Renal cortex interstitium (tissue), 15 donors: ENCODE measurements around the gene TNPO2. TPM values are rescaled to one million over a fixed set of nuclear protein-coding genes. Genes with fewer than 3 reads are reported as not detected.

Experiments used
- DNase-seq, 11 donors: peaks; one replicate each; pipeline ENCODE4 v3.0.0-alpha.2; 2013; ENCODE audit warnings: low read depth in 9 of 11, low spot score in 4 of 11; ENCODE audit errors: extremely low read depth in 1 of 11
- long read RNA-seq, 16 experiments: transcript quantifications; one replicate each; lab custom pipeline, GENCODE V29; 2026
- polyA plus RNA-seq, 3 donors: library from polyadenylated mRNA; unstranded; fragments of 120-200 nt; gene quantifications; one replicate each; pipeline ENCODE4 v1.2.1, GENCODE V29; 2013; ENCODE audit not compliant: insufficient read length in 3 of 3

Gene TNPO2
- 10 to 100 TPM; 66.7 to 81.9 (median 79.3) TPM for polyA plus RNA-seq
- long read RNA-seq, donor 1 = 0 reads
- long read RNA-seq, donor 2, partial matches to known transcripts = 0 of 1 reads
- long read RNA-seq, donor 2, other reads (novel, unspliced or antisense) = 0 of 1 reads
- long read RNA-seq, donor 3 = 0 reads
- long read RNA-seq, donor 4, full-length matches to known transcripts = 1 of 6 reads
- long read RNA-seq, donor 4, partial matches to known transcripts = 5 of 6 reads
- long read RNA-seq, donor 4, other reads (novel, unspliced or antisense) = 0 of 6 reads
- long read RNA-seq, donor 5 = 0 reads
- long read RNA-seq, donor 6, partial matches to known transcripts = 7 of 8 reads
- long read RNA-seq, donor 6, other reads (novel, unspliced or antisense) = 0 of 8 reads
- long read RNA-seq, donor 7 = 0 reads
- long read RNA-seq, donor 8 = 0 reads
- long read RNA-seq, donor 9, partial matches to known transcripts = 5 of 6 reads
- long read RNA-seq, donor 9, other reads (novel, unspliced or antisense) = 0 of 6 reads
- long read RNA-seq, donor 10 = 0 reads
- long read RNA-seq, donor 11, full-length matches to known transcripts = 1 of 8 reads
- long read RNA-seq, donor 11, partial matches to known transcripts = 7 of 8 reads
- long read RNA-seq, donor 11, other reads (novel, unspliced or antisense) = 0 of 8 reads
- long read RNA-seq, donor 12 = 0 reads
- long read RNA-seq, donor 13 = 0 reads
- long read RNA-seq, donor 14 = 0 reads
- long read RNA-seq, donor 15 = 0 reads
- long read RNA-seq, donor 16, full-length matches to known transcripts = 4 of 58 reads
- long read RNA-seq, donor 16, partial matches to known transcripts = 54 of 58 reads
- long read RNA-seq, donor 16, other reads (novel, unspliced or antisense) = 0 of 58 reads

DNA sequence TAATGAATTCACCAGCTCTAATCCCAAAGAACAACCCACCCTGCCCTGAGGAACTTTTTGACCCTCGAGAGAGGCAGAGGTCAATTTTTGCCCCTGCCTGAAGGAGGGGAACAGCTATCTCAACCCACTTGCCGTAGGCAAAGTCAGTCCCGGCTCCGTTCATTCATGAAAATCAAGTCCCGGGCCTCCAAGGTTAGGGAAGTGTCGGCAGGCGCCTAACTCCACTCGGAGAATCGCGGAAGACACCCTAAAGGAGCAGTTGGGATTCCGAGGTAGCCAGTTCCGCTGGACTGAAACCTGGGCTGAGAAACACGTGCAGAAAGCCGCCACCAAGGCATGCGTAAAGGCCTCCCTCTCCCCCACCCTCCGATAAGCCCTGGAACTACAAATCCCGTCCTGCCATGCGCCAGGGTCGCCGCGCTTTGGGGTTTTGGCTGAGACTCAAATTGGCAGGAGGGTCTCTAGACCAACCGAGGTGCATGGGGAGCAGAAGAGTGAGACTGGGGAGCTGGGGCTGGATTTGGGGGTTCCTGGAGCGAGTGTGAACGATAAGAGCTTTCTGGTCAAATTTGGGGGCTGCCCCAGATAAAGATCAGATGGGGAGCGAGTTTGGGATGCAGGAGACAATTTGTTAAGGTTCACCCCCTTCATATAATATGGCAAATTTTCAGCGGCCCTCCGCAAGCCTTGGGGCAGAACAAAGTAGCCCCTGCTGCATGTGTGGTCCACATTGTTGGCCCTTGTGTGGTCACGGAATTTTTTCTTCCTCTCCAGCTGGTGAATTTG, at the start of gene TNPO2:
Gene TNPO2, minus strand, starts transcription at position 292 of the 786 bp plus-strand sequence. CDS start 2,955 bp downstream, outside the sequence.
- DNase-seq = peak in 3 of 11 donors; percentile 53 to 66 (median 63)

DNA sequence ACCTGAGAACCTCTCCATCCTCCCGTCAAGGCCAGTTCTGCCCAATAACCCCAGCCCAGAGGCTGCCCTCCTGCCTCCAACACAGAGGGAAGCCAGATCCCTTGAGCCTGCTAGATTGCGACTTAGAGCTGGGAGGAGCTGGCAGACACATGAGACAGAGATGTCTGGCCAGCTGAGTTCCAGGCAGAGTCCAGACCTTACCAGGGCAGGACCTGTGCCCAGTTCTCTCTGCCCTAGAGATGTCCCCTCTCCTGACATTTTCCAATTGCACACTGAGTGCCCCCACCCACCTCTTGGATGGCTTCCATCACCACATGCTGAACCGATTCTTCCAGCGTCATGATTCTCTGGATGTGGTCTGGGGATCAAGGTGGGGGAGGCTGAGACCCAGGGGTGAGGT, 48.6 kb upstream of the TNPO2 start:
- no peak for DNase-seq

DNA sequence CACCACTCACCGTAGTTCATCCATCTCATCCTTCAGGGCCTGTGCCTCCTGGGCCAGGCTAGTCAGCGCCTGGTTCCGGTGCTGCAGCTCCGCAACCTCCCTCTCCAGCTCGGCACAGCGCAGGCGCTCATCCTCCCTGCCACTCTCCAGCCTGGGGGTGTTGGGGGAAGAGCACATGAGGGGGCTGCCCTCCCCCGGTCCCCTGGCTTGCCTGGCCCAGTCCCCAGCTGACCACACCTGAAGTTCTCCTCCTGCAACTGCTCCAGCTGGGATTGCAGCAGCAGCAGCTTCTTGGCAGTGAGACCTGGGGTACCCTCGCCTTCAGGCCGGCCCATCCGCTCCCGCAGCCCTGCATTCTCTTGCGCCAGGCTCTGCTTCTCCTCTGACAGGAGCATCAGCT, 47.2 kb upstream of the TNPO2 start:
- DNase-seq = no peak

DNA sequence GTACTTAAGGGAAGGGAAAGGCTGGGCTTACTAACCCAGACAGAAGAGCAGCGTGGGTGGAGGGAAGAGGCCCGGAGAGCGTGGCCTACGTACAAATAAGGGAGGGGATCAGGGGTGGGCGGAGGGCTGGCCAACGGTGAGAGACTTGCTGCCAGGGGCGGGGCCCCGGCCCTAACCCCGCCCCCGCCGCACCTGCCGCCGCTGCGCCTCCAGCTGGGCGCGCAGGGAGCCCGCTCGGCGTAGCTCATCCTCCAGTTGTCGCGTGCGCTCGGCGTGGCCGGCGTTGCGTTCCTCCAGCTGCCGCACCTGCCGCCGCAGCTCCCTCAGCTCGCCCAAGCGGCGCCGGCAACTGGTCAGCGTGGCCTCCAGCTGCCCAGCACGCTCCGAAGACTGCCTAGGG, 46.0 kb upstream of the TNPO2 start:
- DNase-seq = no peak

DNA sequence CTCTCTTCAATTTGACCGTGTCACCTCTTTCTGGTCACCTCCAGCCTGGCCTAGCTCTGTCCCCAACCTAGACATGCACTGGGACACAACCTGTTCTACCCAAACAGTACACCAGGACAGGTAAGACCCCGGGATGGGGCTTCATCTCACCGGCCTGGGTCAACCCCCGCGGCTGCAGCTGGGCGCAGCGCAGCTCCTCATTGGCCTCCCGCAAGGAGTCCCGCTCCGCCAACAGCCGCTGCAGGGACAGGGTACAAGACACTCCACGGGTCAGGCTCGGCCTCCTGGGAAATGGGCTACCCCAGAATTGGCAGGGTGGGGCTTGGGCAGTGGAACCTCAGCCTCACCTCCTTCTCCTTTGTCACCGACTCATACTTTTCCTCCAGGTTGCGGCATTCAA, 43.9 kb upstream of the TNPO2 start:
- DNase-seq = no peak

DNA sequence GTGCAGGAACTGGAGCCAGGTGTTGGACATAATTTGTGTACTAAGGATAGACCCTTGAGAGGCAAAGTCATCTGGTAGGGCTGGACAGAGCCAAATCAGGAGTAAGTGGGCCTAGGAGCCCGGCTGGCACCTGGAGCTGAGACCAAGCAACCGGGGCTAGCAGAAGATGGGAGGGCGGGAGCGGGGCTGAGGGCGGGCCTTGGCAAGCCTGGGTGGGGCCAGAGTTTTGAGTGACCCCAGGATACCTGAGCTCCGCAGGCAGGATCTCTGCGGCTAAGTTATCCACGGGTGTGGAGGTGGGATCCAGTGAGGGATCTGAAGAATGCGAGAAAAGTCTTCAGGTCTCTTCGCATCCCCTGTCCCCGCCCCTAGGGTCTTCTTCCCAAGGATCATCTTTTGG, 43.4 kb upstream of the TNPO2 start:
- no peak for DNase-seq

DNA sequence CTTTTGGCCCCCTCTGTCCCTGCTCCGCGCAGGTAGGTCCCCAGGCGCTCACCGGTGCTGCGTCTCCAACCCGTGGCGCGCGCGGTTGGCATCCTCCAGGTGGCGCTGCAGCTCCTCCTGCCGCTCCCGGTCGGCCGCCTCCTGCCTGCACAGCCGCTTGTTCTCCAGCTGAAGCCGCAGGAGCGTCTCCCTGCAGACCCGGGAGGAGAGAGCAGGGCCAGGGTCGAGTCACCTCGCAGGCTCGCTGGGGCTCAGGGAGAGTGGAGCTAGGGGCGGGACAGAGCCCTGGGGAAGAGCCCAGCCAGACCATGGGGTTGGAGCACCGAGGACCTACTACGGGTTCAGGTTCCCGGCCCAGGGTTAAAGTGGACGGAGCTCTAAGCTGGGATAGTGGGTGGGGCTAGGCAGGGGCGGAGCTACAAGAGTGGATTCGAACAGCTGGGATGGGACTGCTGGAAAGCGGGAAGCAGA, 42.4 kb upstream of the TNPO2 start:
- DNase-seq = peak in 2 of 11 donors; percentile 72 to 79

DNA sequence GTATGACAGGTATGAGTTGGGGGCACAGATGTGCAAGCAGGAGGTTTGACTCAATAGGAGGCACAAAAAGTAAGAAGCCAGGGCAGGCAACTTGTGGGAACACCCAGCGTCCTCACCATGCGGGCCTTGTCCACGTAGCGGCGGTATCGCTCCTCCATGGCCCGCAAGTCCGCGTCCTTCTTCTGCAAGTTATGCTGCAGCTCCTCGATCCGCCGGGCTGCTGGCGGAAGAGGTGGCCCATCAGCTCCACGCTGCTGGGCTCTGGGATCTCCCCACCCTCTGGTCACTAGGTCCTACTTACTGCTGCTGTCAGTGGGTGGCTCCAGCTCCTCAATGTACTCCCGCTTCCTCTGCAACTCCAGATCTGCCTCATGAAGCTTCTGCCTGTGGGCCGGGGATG, 41.0 kb upstream of the TNPO2 start:
- DNase-seq = no peak

DNA sequence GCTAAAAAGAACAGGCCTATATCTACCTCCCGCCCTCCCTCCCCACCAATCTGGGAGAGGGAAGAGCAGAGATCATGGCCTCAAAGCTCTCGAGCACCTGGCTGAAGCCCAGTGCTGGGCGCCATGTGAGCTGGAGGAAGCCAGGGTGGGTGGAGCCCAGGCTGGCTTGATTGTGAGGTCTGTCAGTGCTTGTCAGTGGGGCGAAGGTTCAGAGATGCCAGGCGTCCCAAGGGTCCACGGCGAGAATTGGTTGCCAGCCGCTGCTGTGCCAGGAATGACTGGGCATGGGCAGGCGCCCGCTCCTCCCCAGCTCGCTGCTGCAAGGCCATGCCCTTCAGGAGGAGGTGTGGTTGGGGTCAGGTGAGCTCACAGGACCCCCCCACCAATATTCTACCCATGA, 39.4 kb upstream of the TNPO2 start:
- DNase-seq = no peak

DNA sequence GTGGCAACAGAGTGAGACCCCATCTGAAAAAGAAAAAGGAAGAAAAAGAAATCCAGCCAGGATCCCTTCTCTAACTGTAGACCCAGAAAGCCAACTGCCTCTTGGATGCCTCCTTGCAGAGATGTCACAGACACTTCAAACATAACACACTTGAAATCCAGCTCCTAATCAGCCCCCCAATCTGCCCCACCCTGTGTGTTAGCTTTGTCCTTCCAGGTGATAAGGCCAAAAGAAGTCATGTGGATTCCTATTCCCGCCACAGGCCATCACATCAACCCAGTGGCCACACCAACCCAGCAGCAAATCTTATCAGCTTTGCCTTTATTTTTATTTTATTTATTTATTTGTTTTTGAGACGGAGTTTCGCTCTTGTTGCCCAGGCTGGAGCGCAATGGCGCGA, 36.0 kb upstream of the TNPO2 start:
- no peak for DNase-seq

DNA sequence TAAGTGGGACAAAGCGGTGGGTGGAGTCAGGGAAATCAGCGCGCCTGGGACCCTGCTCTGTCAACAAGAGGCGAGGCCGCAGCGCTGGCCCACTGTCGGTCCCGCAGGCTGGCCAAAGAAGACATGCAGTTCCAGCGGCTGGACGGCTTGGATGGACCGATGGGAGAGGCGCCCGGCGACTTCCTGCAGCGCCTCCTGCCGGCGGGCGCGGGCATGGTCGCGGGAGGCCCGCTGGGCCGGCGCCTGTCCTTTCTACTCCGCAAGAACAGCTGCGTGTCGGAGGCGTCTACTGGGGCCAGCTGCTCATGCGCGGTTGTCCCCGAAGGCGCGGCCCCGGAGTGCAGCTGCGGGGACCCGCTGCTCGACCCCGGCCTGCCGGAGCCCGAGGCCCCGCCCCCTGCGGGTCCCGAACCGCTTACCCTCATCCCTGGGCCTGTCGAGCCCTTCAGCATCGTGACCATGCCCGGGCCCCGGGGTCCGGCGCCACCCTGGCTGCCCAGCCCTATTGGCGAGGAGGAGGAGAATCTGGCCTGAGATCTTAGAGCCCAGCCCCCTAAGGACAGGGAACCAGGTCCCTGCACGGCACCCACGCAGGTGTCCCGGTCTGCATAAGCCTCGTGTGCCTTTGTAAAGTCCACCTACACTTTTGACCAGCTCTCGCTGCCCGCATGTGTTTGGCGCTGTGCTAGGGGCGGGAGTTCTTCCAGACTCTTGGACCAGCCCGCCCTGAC, 34.0 kb upstream of the TNPO2 start:
- peak in 6 of 11 donors; percentile 37 to 70 (median 60) for DNase-seq

DNA sequence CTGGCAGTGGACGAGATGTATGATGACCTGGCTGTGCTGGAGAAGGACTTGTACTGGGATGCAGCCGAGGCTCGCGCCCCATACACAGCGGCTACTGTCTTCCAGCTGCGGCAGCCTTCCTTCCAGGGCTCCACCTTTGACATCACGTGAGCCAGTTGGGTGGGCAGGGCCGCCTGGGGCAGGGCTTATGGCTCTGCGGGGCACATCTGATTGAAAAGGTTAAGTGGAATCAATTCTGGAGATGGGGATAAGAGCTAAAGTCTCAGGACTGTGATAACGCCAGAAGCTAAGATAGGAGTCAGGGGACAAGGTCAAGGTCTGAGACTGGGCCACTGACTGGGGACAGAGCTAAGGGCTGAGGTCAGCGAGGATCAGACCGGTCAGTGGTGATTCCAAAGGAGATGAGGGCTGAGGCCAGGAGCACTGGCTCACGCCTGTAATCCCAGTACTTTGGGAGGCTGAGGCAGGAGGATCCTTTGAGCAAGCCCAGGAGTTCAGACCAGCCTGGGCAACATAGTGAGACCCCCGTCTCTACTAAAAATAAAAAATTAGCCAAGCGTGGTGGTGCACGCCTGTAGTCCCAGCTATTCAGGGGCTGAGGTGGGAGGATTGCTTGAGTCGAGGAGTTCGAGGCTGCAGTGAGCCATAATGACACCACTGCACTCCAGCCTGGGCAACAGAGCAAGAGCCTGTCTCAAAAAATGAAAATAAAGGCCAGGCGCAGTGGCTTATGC, 32.6 kb upstream of the TNPO2 start:
- no peak for DNase-seq

DNA sequence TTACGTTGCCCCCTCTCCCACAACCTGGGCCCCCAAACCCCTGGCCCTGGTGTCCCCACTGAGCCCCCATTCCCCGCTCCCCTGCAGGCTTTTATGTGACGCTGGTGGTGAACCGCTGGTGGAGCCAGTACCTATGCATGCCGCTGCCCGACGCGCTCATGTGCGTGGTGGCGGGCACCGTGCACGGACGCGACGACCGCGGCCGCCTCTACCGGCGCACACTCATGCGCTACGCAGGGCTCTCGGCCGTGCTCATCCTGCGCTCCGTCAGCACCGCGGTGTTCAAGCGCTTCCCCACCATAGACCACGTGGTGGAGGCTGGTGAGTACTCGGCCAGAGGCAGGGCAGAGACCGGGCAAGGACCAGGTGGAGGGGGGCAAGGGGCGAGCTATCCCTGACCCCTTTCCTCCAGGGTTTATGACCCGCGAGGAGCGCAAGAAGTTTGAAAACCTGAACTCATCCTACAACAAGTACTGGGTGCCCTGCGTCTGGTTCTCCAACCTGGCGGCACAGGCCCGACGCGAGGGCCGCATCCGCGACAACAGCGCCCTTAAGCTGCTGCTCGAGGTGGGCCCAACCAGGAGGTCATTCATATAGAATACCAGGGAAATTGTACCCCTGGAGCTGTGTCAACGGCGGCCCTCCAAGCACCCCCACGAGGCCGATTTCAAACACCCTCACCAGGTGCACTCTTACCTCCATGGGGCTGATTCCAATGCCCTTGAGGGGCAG, 30.9 kb upstream of the TNPO2 start:
- no peak for DNase-seq

DNA sequence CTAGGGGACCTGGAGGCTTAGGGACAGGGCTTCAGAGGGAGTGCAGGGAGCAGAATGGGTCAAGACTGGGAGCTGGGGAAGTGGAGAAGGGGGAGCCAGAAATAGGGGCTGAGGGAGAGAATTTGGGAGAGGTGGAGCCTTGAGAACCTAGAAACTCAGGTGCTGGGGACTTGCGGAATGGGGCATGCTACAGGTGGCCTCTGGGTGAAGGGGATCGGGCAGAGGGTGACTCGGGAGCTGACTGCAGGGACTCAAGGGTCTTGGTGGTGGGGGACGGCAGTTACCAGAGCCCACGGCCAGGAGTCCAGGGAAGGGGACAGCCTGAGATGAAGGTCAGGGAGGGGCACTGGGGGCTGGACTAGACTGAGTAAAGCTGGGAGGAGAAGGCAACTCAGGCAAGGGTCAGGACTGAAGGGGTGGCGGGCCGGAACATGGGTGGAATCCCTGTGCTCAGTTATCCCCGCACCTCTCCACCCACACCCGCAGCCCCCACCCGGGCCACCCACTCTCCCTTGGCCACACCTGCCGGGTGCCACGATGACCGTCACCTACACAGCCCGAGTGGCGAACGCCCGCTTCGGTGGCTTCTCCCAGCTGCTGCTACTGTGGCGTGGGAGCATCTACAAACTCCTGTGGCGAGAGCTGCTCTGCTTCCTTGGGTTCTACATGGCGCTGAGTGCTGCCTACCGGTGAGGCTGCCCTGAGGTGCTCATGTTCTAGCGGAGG, 28.5 kb upstream of the TNPO2 start:
- DNase-seq = no peak

DNA sequence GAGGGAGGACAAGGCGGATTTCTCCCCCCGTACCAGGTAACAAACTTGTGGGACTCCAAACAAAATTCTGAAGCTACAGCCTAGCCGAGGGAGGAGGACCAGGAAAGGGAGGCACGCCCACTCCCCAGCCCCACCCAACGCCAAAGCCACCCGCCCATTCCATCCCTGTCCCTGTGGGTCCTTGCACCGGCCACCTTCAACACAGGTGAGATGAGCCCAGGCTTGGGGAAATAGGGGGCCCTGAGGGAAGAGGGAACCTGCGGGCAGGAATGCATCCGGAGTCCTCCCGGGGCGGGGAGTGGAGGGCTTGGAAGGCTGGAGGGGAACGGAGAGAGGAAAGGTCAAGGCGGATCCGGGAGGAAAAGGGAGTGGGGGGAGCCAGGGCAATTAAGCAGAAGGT, 27.9 kb upstream of the TNPO2 start, which contains the start of gene BEST2:
Gene BEST2, plus strand, starts transcription at position 157 of the 400 bp plus-strand sequence. CDS start 802 bp downstream, outside the sequence.
- DNase-seq = no peak

DNA sequence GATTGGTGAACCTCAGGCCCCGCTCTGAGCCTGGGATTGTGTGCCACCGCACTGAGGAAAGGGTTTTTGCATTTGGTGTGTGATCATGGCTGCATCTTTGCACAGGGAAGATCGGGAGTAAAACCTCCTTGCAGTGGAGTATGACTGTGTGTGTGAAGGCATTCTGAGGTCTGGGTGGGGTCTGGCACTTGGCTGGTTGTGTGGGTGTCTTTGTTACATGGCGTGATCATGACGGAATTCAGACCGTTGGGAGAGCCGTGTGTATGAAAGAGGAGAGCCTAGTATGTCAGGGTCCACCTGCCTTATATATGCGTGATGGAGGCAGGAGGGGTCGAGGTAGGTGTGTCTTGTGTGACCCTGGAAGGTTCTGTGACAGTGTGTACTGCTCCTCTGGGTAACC, 27.1 kb upstream of the TNPO2 start:
- DNase-seq = no peak
